Thoracic aorta (tissue), 2 donors: ENCODE data around the gene MAML2. TPM values are rescaled to one million over a fixed set of nuclear protein-coding genes. Genes with fewer than 3 reads are reported as not detected.

Experiments
- ATAC-seq: fragments of 150-250 bp; one replicate; pipeline ENCODE4 v1.8.0; 2017; ENCODE audit warnings: low read depth; ENCODE audit not compliant: insufficient number of reproducible peaks, low FRiP score
- DNase-seq: peaks from one replicate; pipeline ENCODE4 v3.0.0-alpha.2; 2020; ENCODE audit warnings: low spot score
- H3K27ac ChIP-seq, 2 donors: fragments of 200-600 bp; sonication (generic); 1 replicate in 1 of 2; 2 replicates in 1 of 2; pipeline ENCODE4 v1.5.1; 2016; ENCODE audit warnings: mild to moderate bottlenecking in 2 of 2, moderate library complexity in 2 of 2
- H3K27me3 ChIP-seq: fragments of 200-600 bp; sonication (generic); replicated peaks from 2 replicates; pipeline ENCODE4 v1.6.0; 2016; ENCODE audit warnings: mild to moderate bottlenecking; ENCODE audit not compliant: insufficient read depth
- H3K36me3 ChIP-seq: fragments of 200-600 bp; sonication (generic); one replicate; pipeline ENCODE4 v1.5.1; 2016
- H3K4me1 ChIP-seq, 2 donors: fragments of 200-600 bp; sonication (generic); 1 replicate in 1 of 2; 2 replicates in 1 of 2; pipeline versions ENCODE4 v1.5.1 to v1.6.0; 2016; ENCODE audit warnings: low read depth in 2 of 2, mild to moderate bottlenecking in 1 of 2; ENCODE audit not compliant: control insufficient read depth in 1 of 2
- H3K4me3 ChIP-seq: fragments of 200-600 bp; sonication (generic); 2 replicates; pipeline ENCODE4 v1.5.1; 2016; ENCODE audit warnings: mild to moderate bottlenecking
- H3K9me3 ChIP-seq: fragments of 200-600 bp; sonication (generic); 2 replicates; pipeline ENCODE4 v1.5.1; 2016
- CTCF ChIP-seq: fragments of 200-600 bp; sonication (generic); IDR thresholded peaks from one replicate; pipeline ENCODE4 v1.5.1; 2019; ENCODE audit warnings: antibody characterized with exemption
- total RNA-seq, 2 donors: library from RNA; depleted of rRNA; stranded (reverse); fragments of >200 nt; gene quantifications; one replicate each; pipeline versions ENCODE4 v1.1.0 to v1.2.3, GENCODE V29; 2016

Gene MAML2
- total RNA-seq, 2 donors from 2014 or later, result 23.4 to 29.6 TPM

- H3K4me3 ChIP-seq, result no peak overlapping the region
- no peaks in the 10 kb centered on the region for H3K27me3 ChIP-seq
- H3K9me3 ChIP-seq, result no peaks in the 10 kb centered on the region
- peaks cover 49 to 64% of the 10 kb centered on the region in 2 donors for H3K4me1 ChIP-seq
- DNase-seq (no peak), ATAC-seq (no peak)
- H3K27ac ChIP-seq, result no peak overlapping the region
- H3K36me3 ChIP-seq, result no peaks in the 10 kb centered on the region
- no peak for TF ChIP-seq CTCF
Observed at GRCh38 chr11:96232132-96232531, 110.9 kb downstream of the MAML2 start.

- Histone ChIP-seq H3K9me3 (no peaks in the 10 kb centered on the region), H3K27ac (peak overlapping the region in 1 of 2 donors; percentile 26), H3K4me3 (no peak overlapping the region), H3K36me3 (no peaks in the 10 kb centered on the region), H3K4me1 (peaks cover 50 to 64% of the 10 kb centered on the region in 2 donors), H3K27me3 (no peaks in the 10 kb centered on the region)
- ATAC-seq, result no peak
- DNase-seq, result no peak
- TF ChIP-seq CTCF, result no peak
Observed at GRCh38 chr11:96230686-96231085, 112.3 kb downstream of the MAML2 start.

DNA sequence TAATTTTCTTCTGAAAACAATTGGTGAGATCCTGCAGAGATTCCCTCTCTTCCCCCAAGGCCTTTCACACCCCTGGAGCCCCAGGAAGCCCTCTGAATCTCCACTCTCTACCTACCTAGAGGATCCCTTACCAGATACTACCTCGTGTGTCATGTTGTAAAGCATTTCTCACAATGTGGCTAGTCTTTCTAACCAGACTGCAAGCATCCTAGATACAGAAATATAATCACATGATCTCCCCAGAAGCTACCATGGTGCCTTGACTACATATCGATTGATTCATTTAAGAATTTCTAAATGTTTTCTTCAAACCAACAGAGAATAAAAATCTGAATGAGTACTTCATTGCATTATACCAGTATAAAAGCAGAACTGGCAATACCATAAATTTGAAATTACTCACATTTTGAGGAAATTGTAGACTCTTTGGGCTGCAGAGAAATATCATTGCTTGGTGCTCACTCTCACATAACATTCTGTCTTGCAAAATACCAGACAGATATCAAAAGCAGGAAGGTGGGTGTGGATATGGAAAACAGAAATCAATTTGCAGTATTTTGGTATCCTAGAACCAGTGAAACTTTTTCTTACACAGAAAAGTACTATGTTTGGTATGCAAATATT lies 113.5 kb downstream of the MAML2 start:
- Histone ChIP-seq H3K4me3 (no peak overlapping the region), H3K9me3 (no peaks in the 10 kb centered on the region), H3K4me1 (peaks cover 42 to 65% of the 10 kb centered on the region in 2 donors), H3K27ac (peak overlapping the region; percentile 85 to 86), H3K36me3 (no peaks in the 10 kb centered on the region), H3K27me3 (no peaks in the 10 kb centered on the region)
- TF ChIP-seq CTCF, result no peak
- DNase-seq, result no peak
- ATAC-seq, result no peak

DNA sequence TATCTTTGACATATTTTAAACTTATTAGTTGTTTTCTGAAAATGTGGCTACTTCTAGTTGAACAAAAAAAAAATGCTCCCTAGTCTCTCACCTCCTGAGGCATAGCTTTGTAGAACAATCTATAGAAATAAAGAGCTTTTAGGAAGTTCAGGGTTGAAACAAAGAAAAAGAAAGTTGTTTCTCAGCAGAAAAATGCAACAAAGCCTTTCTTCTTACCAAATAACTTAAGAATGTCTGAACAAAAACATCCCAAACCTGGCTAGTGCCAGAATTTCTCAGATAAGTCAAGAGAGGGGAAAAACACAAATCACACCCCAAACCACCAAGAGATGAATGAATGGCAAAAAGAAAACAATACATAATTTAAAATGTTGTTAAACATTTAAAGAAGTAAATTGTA lies 114.1 kb downstream of the MAML2 start:
- TF ChIP-seq CTCF, result no peak
- Histone ChIP-seq H3K36me3 (no peaks in the 10 kb centered on the region), H3K27me3 (no peaks in the 10 kb centered on the region), H3K9me3 (no peaks in the 10 kb centered on the region), H3K4me1 (peaks cover 42 to 68% of the 10 kb centered on the region in 2 donors), H3K4me3 (peak overlapping the region; percentile 5), H3K27ac (peak overlapping the region; percentile 85 to 86)
- DNase-seq (no peak), ATAC-seq (no peak)

DNA sequence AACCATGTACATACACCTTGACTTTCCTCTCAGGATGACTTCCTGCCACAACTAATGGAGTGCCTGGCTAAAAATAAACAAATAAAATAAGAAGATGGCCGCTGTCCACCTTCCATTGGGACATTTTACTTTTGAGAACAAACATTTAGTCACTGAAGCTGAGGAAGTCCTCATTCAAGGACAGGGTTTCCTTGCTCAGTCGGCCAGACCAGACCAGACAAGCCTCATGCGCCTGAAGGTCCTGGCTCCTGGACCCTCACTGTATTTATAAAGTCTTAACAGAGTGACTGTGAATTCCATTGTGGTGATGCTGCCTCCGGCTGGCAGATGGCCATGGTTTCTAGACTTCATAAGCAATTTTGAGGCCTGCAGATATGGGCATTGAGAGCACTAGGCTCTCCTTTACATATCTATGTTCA lies 114.5 kb downstream of the MAML2 start:
- no peak for TF ChIP-seq CTCF
- ATAC-seq (peak; percentile 54), DNase-seq (peak; percentile 78)
- no peaks in the 10 kb centered on the region for H3K27me3 ChIP-seq
- H3K27ac ChIP-seq, result peak overlapping the region; percentile 85 to 86
- peak overlapping the region; percentile 17 for H3K4me3 ChIP-seq
- peaks cover 42 to 68% of the 10 kb centered on the region in 2 donors for H3K4me1 ChIP-seq
- H3K9me3 ChIP-seq, result no peaks in the 10 kb centered on the region
- no peaks in the 10 kb centered on the region for H3K36me3 ChIP-seq
